Immature natural killer cell (primary cell): ENCODE measurements around the gene MST1. TPM values are rescaled to one million over a fixed set of nuclear protein-coding genes. Genes with fewer than 3 reads are reported as not detected.

Experiments used
- DNase-seq, 3 donors: peaks; one replicate each; pipeline ENCODE4 v3.0.0; 2022; ENCODE audit warnings: mixed read lengths in 1 of 3
- H3K27ac Mint-ChIP-seq, 6 donors: one replicate each; pipeline ENCODE4 v1.8.0; 2020; ENCODE audit warnings: mixed read lengths in 6 of 6, mild to moderate bottlenecking in 5 of 6, inconsistent platforms in 4 of 6, moderate library complexity in 3 of 6
- H3K27me3 Mint-ChIP-seq, 3 donors: one replicate each; pipeline ENCODE4 v1.8.0; 2020 to 2021; ENCODE audit warnings: low read depth in 3 of 3, mild to moderate bottlenecking in 3 of 3, mixed read lengths in 3 of 3, moderate library complexity in 3 of 3, inconsistent platforms in 1 of 3
- H3K36me3 Mint-ChIP-seq, 3 donors: one replicate each; pipeline ENCODE4 v1.8.0; 2020; ENCODE audit warnings: mixed read lengths in 3 of 3, inconsistent platforms in 2 of 3, mild to moderate bottlenecking in 2 of 3
- H3K4me1 Mint-ChIP-seq, 2 donors: one replicate each; pipeline ENCODE4 v1.8.0; 2020; ENCODE audit warnings: inconsistent platforms in 2 of 2, mild to moderate bottlenecking in 2 of 2, mixed read lengths in 2 of 2, moderate library complexity in 1 of 2
- H3K4me3 Mint-ChIP-seq, 5 donors: one replicate each; pipeline ENCODE4 v1.8.0; 2020; ENCODE audit warnings: mild to moderate bottlenecking in 5 of 5, mixed read lengths in 5 of 5, inconsistent platforms in 3 of 5, moderate library complexity in 3 of 5
- H3K9me3 Mint-ChIP-seq, 6 donors: one replicate each; pipeline ENCODE4 v1.8.0; 2020; ENCODE audit warnings: mild to moderate bottlenecking in 6 of 6, mixed read lengths in 6 of 6, inconsistent platforms in 4 of 6, moderate library complexity in 3 of 6
- polyA plus RNA-seq, 3 donors: library from polyadenylated mRNA; unstranded; fragments of 300-500 nt; fragmentation: Illumina TruSeq; gene quantifications; one replicate each; pipeline ENCODE4 v1.2.3, GENCODE V29; 2021

Gene MST1
- polyA plus RNA-seq, 3 donors from 2014 or later: 0.19 to 1.3 TPM; not detected in 1

DNA sequence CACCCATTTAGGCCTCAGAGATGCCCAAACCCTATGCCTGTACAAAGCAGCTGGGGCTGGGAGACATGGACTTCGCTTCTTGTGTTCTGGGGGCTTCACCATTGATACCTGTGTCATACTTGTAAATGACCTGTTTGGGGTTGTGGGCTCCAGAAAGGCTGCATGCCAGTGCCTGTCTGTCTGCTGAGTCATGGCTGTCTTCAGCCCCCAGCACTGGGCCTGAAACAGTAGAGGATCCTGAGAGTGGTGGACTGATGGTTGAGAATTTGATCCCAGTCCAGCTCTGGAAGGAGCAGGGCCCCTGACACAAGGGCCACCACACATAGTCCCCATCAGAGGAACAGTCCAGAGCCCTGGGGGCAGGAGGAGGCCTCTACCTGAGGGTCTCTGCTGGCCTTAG lies 39.7 kb downstream of the MST1 start:
- peaks cover 0 to 3% (median 0%) of the 10 kb centered on the region in 3 donors for H3K27me3 Mint-ChIP-seq
- no peaks in the 10 kb centered on the region for H3K36me3 Mint-ChIP-seq
- H3K4me1 Mint-ChIP-seq: no peaks in the 10 kb centered on the region
- DNase-seq: no peak
- no peak overlapping the region for H3K4me3 Mint-ChIP-seq
- H3K9me3 Mint-ChIP-seq: no peaks in the 10 kb centered on the region
- no peak overlapping the region for H3K27ac Mint-ChIP-seq

- no peak for DNase-seq
- peaks cover 0 to 3% (median 0%) of the 10 kb centered on the region in 3 donors for H3K27me3 Mint-ChIP-seq
- H3K36me3 Mint-ChIP-seq: no peaks in the 10 kb centered on the region
- H3K27ac Mint-ChIP-seq: no peak overlapping the region
- no peak overlapping the region for H3K4me3 Mint-ChIP-seq
- H3K4me1 Mint-ChIP-seq: no peaks in the 10 kb centered on the region
- no peaks in the 10 kb centered on the region for H3K9me3 Mint-ChIP-seq
Observed at GRCh38 chr3:49648354-49649019, 40.8 kb downstream of the MST1 start.

GRCh38 chr3:49647741-49648140 lies 41.5 kb downstream of the MST1 start:
- no peak overlapping the region for H3K27ac Mint-ChIP-seq
- DNase-seq: no peak
- no peaks in the 10 kb centered on the region for H3K4me1 Mint-ChIP-seq
- H3K4me3 Mint-ChIP-seq: no peak overlapping the region
- no peaks in the 10 kb centered on the region for H3K36me3 Mint-ChIP-seq
- peaks cover 0 to 4% (median 0%) of the 10 kb centered on the region in 3 donors for H3K27me3 Mint-ChIP-seq
- H3K9me3 Mint-ChIP-seq: no peaks in the 10 kb centered on the region

DNA sequence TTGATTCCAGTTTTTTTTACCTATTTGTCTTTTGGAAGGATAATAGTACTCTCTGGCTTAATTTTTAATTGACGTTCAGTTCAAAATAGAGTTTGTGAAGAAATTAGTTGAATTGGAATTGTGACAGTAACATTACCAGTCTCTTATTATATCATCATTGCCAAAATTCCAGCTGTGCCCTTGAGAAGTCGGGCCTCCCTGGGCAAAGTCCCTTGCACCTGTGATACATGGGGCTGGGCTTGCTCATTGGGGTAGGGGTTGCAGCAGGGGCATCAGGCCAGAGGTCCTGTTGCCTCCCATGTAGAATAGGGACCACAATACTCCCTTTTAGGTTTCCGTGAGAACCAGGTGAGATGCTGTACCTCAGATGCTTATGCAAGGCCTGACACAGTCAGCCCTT lies 43.0 kb downstream of the MST1 start:
- H3K27ac Mint-ChIP-seq: no peak overlapping the region
- H3K4me3 Mint-ChIP-seq: no peak overlapping the region
- peaks cover 0 to 5% (median 0%) of the 10 kb centered on the region in 3 donors for H3K27me3 Mint-ChIP-seq
- no peaks in the 10 kb centered on the region for H3K9me3 Mint-ChIP-seq
- H3K4me1 Mint-ChIP-seq: no peaks in the 10 kb centered on the region
- H3K36me3 Mint-ChIP-seq: no peaks in the 10 kb centered on the region
- DNase-seq: no peak

DNA sequence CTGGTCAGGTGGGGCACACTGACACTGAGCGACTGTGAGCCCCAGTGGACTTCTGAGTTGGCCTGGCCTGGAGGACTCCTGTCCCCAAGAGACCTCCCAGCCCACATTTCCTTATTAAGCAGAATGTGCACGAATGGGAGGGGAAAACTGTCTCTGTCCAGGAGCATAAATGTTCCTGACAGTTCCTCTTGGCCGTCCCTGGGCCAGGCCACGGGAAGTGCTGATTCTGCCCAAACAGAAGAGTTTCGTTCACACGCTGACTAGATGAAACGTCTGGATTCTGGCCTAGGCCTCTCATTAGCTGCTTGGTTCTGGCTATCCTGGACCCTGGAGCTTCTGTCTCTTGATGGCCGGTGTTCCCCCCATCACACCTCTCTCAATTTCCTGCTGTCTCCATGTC lies 44.6 kb downstream of the MST1 start:
- DNase-seq: no peak
- Mint-ChIP-seq H3K27ac (no peak overlapping the region), H3K9me3 (no peaks in the 10 kb centered on the region), H3K4me1 (no peaks in the 10 kb centered on the region), H3K27me3 (peaks cover 0 to 5% (median 0%) of the 10 kb centered on the region in 3 donors), H3K36me3 (no peaks in the 10 kb centered on the region), H3K4me3 (no peak overlapping the region)

DNA sequence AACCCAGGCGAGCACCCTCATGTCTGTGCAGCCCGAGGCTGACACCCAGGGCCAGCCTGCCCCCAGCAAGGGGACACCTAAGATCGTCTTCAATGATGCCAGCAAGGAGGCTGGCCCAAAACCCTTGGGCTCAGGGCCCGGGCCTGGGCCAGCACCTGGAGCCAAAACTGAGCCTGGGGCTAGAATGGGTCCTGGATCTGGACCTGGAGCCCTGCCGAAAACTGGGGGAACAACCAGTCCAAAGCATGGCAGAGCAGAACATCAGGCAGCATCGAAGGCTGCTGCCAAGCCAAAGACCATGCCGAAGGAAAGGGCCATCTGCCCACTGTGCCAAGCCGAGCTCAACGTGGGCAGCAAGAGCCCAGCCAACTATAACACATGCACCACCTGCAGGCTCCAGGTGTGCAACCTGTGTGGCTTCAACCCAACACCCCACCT lies 46.5 kb downstream of the MST1 start:
- Mint-ChIP-seq H3K36me3 (no peaks in the 10 kb centered on the region), H3K4me1 (no peaks in the 10 kb centered on the region), H3K27ac (no peak overlapping the region), H3K9me3 (no peaks in the 10 kb centered on the region), H3K27me3 (peaks cover 0 to 5% (median 0%) of the 10 kb centered on the region in 3 donors), H3K4me3 (no peak overlapping the region)
- no peak for DNase-seq

GRCh38 chr3:49641921-49642707 lies 47.2 kb downstream of the MST1 start:
- H3K4me1 Mint-ChIP-seq: no peaks in the 10 kb centered on the region
- H3K27me3 Mint-ChIP-seq: peaks cover 0 to 5% (median 0%) of the 10 kb centered on the region in 3 donors
- H3K9me3 Mint-ChIP-seq: no peaks in the 10 kb centered on the region

GRCh38 chr3:49641292-49641691 lies 48.0 kb downstream of the MST1 start:
- Mint-ChIP-seq H3K9me3 (no peaks in the 10 kb centered on the region), H3K27me3 (peaks cover 0 to 5% (median 0%) of the 10 kb centered on the region in 3 donors), H3K4me1 (no peaks in the 10 kb centered on the region), H3K36me3 (no peaks in the 10 kb centered on the region), H3K27ac (no peak overlapping the region), H3K4me3 (no peak overlapping the region)
- no peak for DNase-seq

More at GRCh38 chr3:49641921-49642707, 47.2 kb downstream of the MST1 start:
- Mint-ChIP-seq H3K36me3 (no peaks in the 10 kb centered on the region), H3K4me3 (no peak overlapping the region), H3K27ac (no peak overlapping the region)
- no peak for DNase-seq

DNA sequence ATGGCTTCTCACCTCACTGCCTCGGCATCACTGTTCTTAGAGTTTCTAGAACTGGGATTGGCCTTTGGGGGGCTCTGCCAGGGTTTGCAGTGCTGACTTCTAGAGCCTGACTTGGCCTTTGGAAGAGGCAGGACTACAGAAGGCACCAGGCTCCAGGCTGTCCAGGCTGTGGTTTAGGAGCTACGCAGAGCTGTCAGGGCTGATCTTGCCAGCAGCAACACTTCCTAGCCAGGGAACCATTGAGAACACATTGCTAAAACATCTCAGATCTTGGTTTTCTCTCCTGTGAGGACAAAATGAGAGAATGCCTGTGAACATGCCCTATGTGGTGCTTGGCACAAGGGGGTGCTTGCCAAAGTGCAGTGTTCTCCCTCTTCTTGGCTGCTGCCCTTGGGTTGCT lies 49.7 kb downstream of the MST1 start:
- Mint-ChIP-seq H3K4me3 (no peak overlapping the region), H3K27me3 (peaks cover 0 to 2% (median 2%) of the 10 kb centered on the region in 3 donors), H3K27ac (no peak overlapping the region), H3K4me1 (no peaks in the 10 kb centered on the region), H3K36me3 (no peaks in the 10 kb centered on the region), H3K9me3 (no peaks in the 10 kb centered on the region)
- no peak for DNase-seq

GRCh38 chr3:49638445-49638844 lies 50.8 kb downstream of the MST1 start:
- DNase-seq: no peak
- H3K4me3 Mint-ChIP-seq: no peak overlapping the region
- H3K9me3 Mint-ChIP-seq: no peaks in the 10 kb centered on the region
- H3K27ac Mint-ChIP-seq: no peak overlapping the region
- no peaks in the 10 kb centered on the region for H3K4me1 Mint-ChIP-seq
- peaks cover 0 to 5% (median 2%) of the 10 kb centered on the region in 3 donors for H3K27me3 Mint-ChIP-seq
- no peaks in the 10 kb centered on the region for H3K36me3 Mint-ChIP-seq

DNA sequence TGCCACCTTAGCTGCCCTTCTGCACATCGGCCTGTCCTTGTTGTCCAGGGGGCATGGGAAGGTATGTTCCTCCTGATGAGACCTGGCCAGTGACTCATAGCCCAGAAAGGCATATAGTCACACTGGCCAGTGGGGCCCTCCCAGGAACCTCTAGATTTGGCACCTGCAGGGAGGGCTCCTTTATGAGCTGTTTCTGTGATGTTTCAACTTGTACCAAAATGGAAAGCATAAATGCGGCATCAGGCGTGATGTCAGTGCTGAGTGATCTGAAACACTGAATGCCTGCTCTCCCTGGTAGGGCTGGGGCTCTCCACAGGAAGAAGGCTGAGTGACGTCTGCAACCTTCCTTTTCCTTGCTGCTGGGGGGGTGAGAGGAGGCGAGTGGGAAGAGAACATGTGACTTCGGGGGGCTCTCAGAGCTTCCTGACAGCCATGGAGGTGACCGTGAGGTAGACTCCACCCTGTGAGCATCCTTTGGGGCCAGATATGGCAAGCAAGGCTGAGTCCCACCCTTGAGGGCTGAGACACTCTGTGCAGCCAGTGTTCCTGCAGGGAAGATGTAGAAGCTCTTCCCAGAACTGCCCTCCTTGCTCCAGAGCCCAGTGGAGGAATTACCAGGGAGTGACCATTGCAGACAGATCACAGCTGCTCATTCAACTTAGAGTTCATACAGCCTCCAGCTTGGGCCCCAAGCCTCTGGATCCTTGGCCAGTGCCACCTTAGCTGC lies 52.2 kb downstream of the MST1 start:
- H3K4me3 Mint-ChIP-seq: no peak overlapping the region
- no peaks in the 10 kb centered on the region for H3K9me3 Mint-ChIP-seq
- H3K36me3 Mint-ChIP-seq: no peaks in the 10 kb centered on the region
- DNase-seq: no peak
- H3K27ac Mint-ChIP-seq: no peak overlapping the region
- H3K27me3 Mint-ChIP-seq: peaks cover 0 to 6% (median 3%) of the 10 kb centered on the region in 3 donors
- H3K4me1 Mint-ChIP-seq: no peaks in the 10 kb centered on the region

- H3K4me3 Mint-ChIP-seq: no peak overlapping the region
- no peak for DNase-seq
- H3K27me3 Mint-ChIP-seq: peaks cover 1 to 10% (median 3%) of the 10 kb centered on the region in 3 donors
- H3K4me1 Mint-ChIP-seq: no peaks in the 10 kb centered on the region
- H3K36me3 Mint-ChIP-seq: no peaks in the 10 kb centered on the region
- no peak overlapping the region for H3K27ac Mint-ChIP-seq
- no peaks in the 10 kb centered on the region for H3K9me3 Mint-ChIP-seq
Observed at GRCh38 chr3:49634736-49635135, 54.5 kb downstream of the MST1 start.
